ENCODE results near the gene NLN.
"Not testable (repeated sequence)": the region's sequence is repeated elsewhere in the genome, so short reads cannot be mapped to it uniquely, and the experiment has no call there.

Gene NLN

GRCh38 chr5:65862384-65862783, 140.4 kb downstream of the NLN start:
- peak; percentile 42 for DNase-seq (ENCODE audit: low read depth, low spot score)
- in situ Hi-C loops (cut with HindIII; ENCODE audit: low sequenced_read_pairs), result no loop called here
- no peak for TF ChIP-seq CTCF (IDR thresholded peaks at IDR 0.05; ENCODE audit: low read depth, low read length)
- H3K4me3 ChIP-seq (ENCODE audit: low read depth, low read length), result no peak overlapping the region

GRCh38 chr5:65863747-65864146, 141.7 kb downstream of the NLN start:
- TF ChIP-seq CTCF (IDR thresholded peaks at IDR 0.05; ENCODE audit: low read depth, low read length), result no peak
- in situ Hi-C loops (cut with HindIII; ENCODE audit: low sequenced_read_pairs), result no loop called here
- no peak overlapping the region for H3K4me3 ChIP-seq (ENCODE audit: low read depth, low read length)
- no peak for DNase-seq (ENCODE audit: low read depth, low spot score)

GRCh38 chr5:65866837-65867521, 145.0 kb downstream of the NLN start:
- in situ Hi-C loops (cut with HindIII; ENCODE audit: low sequenced_read_pairs), result no loop called here
- no peak for TF ChIP-seq CTCF (IDR thresholded peaks at IDR 0.05; ENCODE audit: low read depth, low read length)
- no peak for DNase-seq (ENCODE audit: low read depth, low spot score)
- no peak overlapping the region for H3K4me3 ChIP-seq (ENCODE audit: low read depth, low read length)

GRCh38 chr5:65867542-65868195, 145.7 kb downstream of the NLN start:
- no peak for DNase-seq (ENCODE audit: low read depth, low spot score)
- no peak for TF ChIP-seq CTCF (IDR thresholded peaks at IDR 0.05; ENCODE audit: low read depth, low read length)
- in situ Hi-C loops (cut with HindIII; ENCODE audit: low sequenced_read_pairs), result no loop called here
- no peak overlapping the region for H3K4me3 ChIP-seq (ENCODE audit: low read depth, low read length)

- no peak for DNase-seq (ENCODE audit: low read depth, low spot score)
- H3K4me3 ChIP-seq (ENCODE audit: low read depth, low read length), result no peak overlapping the region
- no peak for TF ChIP-seq CTCF (IDR thresholded peaks at IDR 0.05; ENCODE audit: low read depth, low read length)
- in situ Hi-C loops (cut with HindIII; ENCODE audit: low sequenced_read_pairs), result no loop called here
Observed at GRCh38 chr5:65868509-65868908, 146.5 kb downstream of the NLN start.

- no peak overlapping the region for H3K4me3 ChIP-seq (ENCODE audit: low read depth, low read length)
- peak; percentile 63 for DNase-seq (ENCODE audit: low read depth, low spot score)
- in situ Hi-C loops (cut with HindIII; ENCODE audit: low sequenced_read_pairs), result no loop called here
- TF ChIP-seq CTCF (IDR thresholded peaks at IDR 0.05; ENCODE audit: low read depth, low read length), result no peak
Observed at GRCh38 chr5:65871182-65871581, 149.2 kb downstream of the NLN start.

- in situ Hi-C loops (cut with HindIII; ENCODE audit: low sequenced_read_pairs); H3K4me3 ChIP-seq (ENCODE audit: low read depth, low read length); DNase-seq (ENCODE audit: low read depth, low spot score): not testable (repeated sequence)
Observed at GRCh38 chr5:65871776-65872175, 149.8 kb downstream of the NLN start.

Data from astrocyte of the spinal cord (primary cell).